ENCODE results near the gene STX17. TPM values are rescaled to one million over a fixed set of nuclear protein-coding genes. Genes with fewer than 3 reads are reported as not detected.

Gene STX17
- total RNA-seq, 1 donor from 2014 or later = 42.6 TPM

GRCh38 chr9:99873943-99874584, 32.4 kb upstream of the STX17 start:
- intact Hi-C loops (cut with DNase I) = no loop called here
- H3K36me3 ChIP-seq = no peaks in the 10 kb centered on the region
- no peak for DNase-seq
- H3K27me3 ChIP-seq = peaks cover 3% of the 10 kb centered on the region
- no peak overlapping the region for H3K4me3 ChIP-seq
- TF ChIP-seq CTCF (IDR thresholded peaks at IDR 0.05) = no peak
- no peak overlapping the region for H3K27ac ChIP-seq
- H3K4me1 ChIP-seq = no peaks in the 10 kb centered on the region
- H3K9me3 ChIP-seq = no peaks in the 10 kb centered on the region
- ATAC-seq = no peak

GRCh38 chr9:99876190-99876589, 30.3 kb upstream of the STX17 start:
- Histone ChIP-seq H3K36me3 (no peaks in the 10 kb centered on the region), H3K4me3 (no peak overlapping the region), H3K9me3 (no peaks in the 10 kb centered on the region), H3K4me1 (no peaks in the 10 kb centered on the region), H3K27me3 (peaks cover 3% of the 10 kb centered on the region), H3K27ac (no peak overlapping the region)
- intact Hi-C loops (cut with DNase I) = no loop called here
- DNase-seq = no peak
- ATAC-seq = no peak
- TF ChIP-seq CTCF (IDR thresholded peaks at IDR 0.05) = no peak

DNA sequence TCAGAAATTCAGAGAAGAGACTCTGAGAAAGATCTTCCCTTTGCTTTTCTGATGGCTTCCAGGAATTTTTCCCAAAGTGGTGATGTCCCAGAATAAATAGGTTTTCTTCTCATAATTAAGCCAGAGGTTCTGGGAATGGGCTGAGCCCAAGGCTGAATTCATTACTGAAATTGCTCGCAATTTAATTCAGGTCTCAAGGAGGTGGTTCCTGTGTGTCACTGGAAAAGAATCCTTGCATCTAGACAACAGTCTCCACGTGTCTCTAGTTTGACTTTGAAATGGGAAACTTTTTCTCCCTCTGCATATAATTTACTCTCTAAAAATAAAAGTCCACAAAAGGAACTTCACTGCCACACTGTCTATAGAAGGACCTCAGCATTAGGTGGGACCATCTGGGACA, 27.8 kb upstream of the STX17 start:
- H3K4me1 ChIP-seq = no peaks in the 10 kb centered on the region
- no peak overlapping the region for H3K27ac ChIP-seq
- DNase-seq (no peak), ATAC-seq (no peak)
- no peak for TF ChIP-seq CTCF (IDR thresholded peaks at IDR 0.05)
- H3K27me3 ChIP-seq = peaks cover 3% of the 10 kb centered on the region
- no peaks in the 10 kb centered on the region for H3K9me3 ChIP-seq
- H3K4me3 ChIP-seq = no peak overlapping the region
- intact Hi-C loops (cut with DNase I) = no loop called here
- no peaks in the 10 kb centered on the region for H3K36me3 ChIP-seq

- no peak overlapping the region for H3K4me3 ChIP-seq
- intact Hi-C loops (cut with DNase I) = no loop called here
- ATAC-seq (no peak), DNase-seq (no peak)
- H3K36me3 ChIP-seq = no peaks in the 10 kb centered on the region
- no peaks in the 10 kb centered on the region for H3K9me3 ChIP-seq
- H3K4me1 ChIP-seq = no peaks in the 10 kb centered on the region
- TF ChIP-seq CTCF (IDR thresholded peaks at IDR 0.05) = no peak
- H3K27ac ChIP-seq = no peak overlapping the region
- no peaks in the 10 kb centered on the region for H3K27me3 ChIP-seq
Observed at GRCh38 chr9:99881769-99882168, 24.7 kb upstream of the STX17 start.

DNA sequence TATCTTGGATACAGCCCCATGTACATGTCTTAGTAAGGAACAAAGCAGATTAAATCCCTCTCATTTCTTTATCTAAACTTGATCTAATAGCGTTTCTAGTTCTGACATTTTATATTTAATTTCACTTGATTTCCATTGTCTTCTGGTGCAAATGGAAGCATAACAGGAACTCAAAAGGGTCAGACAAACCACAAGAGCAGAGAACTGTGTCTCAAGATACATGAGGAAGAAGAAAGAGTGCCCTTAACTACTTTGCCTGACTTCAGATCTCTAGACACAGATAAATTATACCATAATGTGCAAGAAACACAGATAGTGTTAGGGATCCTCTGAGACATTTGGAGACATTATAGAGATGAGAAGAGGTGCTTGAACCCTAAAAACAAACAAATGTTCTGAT, 20.7 kb upstream of the STX17 start:
- Histone ChIP-seq H3K9me3 (no peaks in the 10 kb centered on the region), H3K27ac (no peak overlapping the region), H3K27me3 (no peaks in the 10 kb centered on the region), H3K4me3 (no peak overlapping the region), H3K4me1 (no peaks in the 10 kb centered on the region), H3K36me3 (no peaks in the 10 kb centered on the region)
- no peak for TF ChIP-seq CTCF (IDR thresholded peaks at IDR 0.05)
- no peak for DNase-seq
- ATAC-seq = no peak
- intact Hi-C loops (cut with DNase I) = no loop called here

- DNase-seq = no peak
- intact Hi-C loops (cut with DNase I) = no loop called here
- Histone ChIP-seq H3K4me3 (no peak overlapping the region), H3K36me3 (no peaks in the 10 kb centered on the region), H3K27me3 (no peaks in the 10 kb centered on the region), H3K9me3 (no peaks in the 10 kb centered on the region), H3K27ac (no peak overlapping the region), H3K4me1 (no peaks in the 10 kb centered on the region)
- no peak for ATAC-seq
- TF ChIP-seq CTCF (IDR thresholded peaks at IDR 0.05) = no peak
Observed at GRCh38 chr9:99889120-99889519, 17.3 kb upstream of the STX17 start.

Measured in upper lobe of right lung (tissue), 1 donor.